Adipocyte (in vitro differentiated cells): ENCODE measurements around the gene ZNF772.

Experiments used
- DNase-seq: peaks from one replicate; pipeline ENCODE4 v3.0.0-alpha.2; 2015; ENCODE audit warnings: low read depth
- H3K27me3 ChIP-seq: replicated peaks from 2 replicates; pipeline ENCODE4 v1.7.0; 2013; ENCODE audit warnings: mild to moderate bottlenecking, low read length, moderate library complexity; ENCODE audit not compliant: control insufficient read depth, insufficient read depth
- H3K36me3 ChIP-seq: 2 replicates; pipeline ENCODE4 v1.7.0; 2013; ENCODE audit warnings: low read length, mild to moderate bottlenecking, moderate library complexity; ENCODE audit not compliant: control insufficient read depth, insufficient read depth, severe bottlenecking
- H3K4me1 ChIP-seq: 2 replicates; pipeline ENCODE4 v1.7.0; 2013; ENCODE audit warnings: mild to moderate bottlenecking, low read length, moderate library complexity; ENCODE audit not compliant: control insufficient read depth, insufficient read depth
- H3K4me3 ChIP-seq: 2 replicates; pipeline ENCODE4 v1.7.0; 2013; ENCODE audit warnings: mild to moderate bottlenecking, low read length, moderate library complexity
- H3K9ac ChIP-seq: 2 replicates; pipeline ENCODE4 v1.7.0; 2013; ENCODE audit warnings: mild to moderate bottlenecking, low read length, moderate library complexity
- H3K9me3 ChIP-seq: 2 replicates; pipeline ENCODE4 v1.7.0; 2013; ENCODE audit warnings: mild to moderate bottlenecking, low read length, moderate library complexity; ENCODE audit not compliant: control insufficient read depth

ZNF772 gene

GRCh38 chr19:57473646-57474045 lies 3.7 kb downstream of the ZNF772 start:
- peaks cover 9% of the 10 kb centered on the region for H3K4me1 ChIP-seq
- H3K9ac ChIP-seq: no peak overlapping the region
- DNase-seq: no peak
- H3K36me3 ChIP-seq: peaks cover 64% of the 10 kb centered on the region
- H3K27me3 ChIP-seq: no peaks in the 10 kb centered on the region
- H3K9me3 ChIP-seq: peaks cover 78% of the 10 kb centered on the region
- peak overlapping the region; percentile 68 for H3K4me3 ChIP-seq

- no peaks in the 10 kb centered on the region for H3K27me3 ChIP-seq
- H3K4me1 ChIP-seq: no peaks in the 10 kb centered on the region
- peaks cover 77% of the 10 kb centered on the region for H3K9me3 ChIP-seq
- H3K36me3 ChIP-seq: peaks cover 37% of the 10 kb centered on the region
- peak overlapping the region; percentile 11 for H3K4me3 ChIP-seq
- H3K9ac ChIP-seq: no peak overlapping the region
- DNase-seq: no peak
Observed at GRCh38 chr19:57466489-57466888, 10.9 kb downstream of the ZNF772 start.

- DNase-seq: no peak
- no peaks in the 10 kb centered on the region for H3K4me1 ChIP-seq
- H3K27me3 ChIP-seq: no peaks in the 10 kb centered on the region
- peaks cover 31% of the 10 kb centered on the region for H3K36me3 ChIP-seq
- no peak overlapping the region for H3K9ac ChIP-seq
- H3K4me3 ChIP-seq: peak overlapping the region; percentile 20
- H3K9me3 ChIP-seq: peaks cover 71% of the 10 kb centered on the region
Observed at GRCh38 chr19:57465680-57466381, 11.5 kb downstream of the ZNF772 start.

- no peaks in the 10 kb centered on the region for H3K27me3 ChIP-seq
- no peaks in the 10 kb centered on the region for H3K4me1 ChIP-seq
- peaks cover 14% of the 10 kb centered on the region for H3K36me3 ChIP-seq
- H3K9ac ChIP-seq: no peak overlapping the region
- DNase-seq: no peak
- H3K9me3 ChIP-seq: peaks cover 16% of the 10 kb centered on the region
- H3K4me3 ChIP-seq: no peak overlapping the region
Observed at GRCh38 chr19:57452307-57452706, 25.1 kb downstream of the ZNF772 start.

- Histone ChIP-seq H3K36me3 (peaks cover 33% of the 10 kb centered on the region), H3K4me3 (no peak overlapping the region), H3K9me3 (peaks cover 30% of the 10 kb centered on the region), H3K9ac (no peak overlapping the region), H3K4me1 (no peaks in the 10 kb centered on the region), H3K27me3 (no peaks in the 10 kb centered on the region)
- DNase-seq: no peak
Observed at GRCh38 chr19:57443121-57443696, 34.2 kb downstream of the ZNF772 start.

- no peaks in the 10 kb centered on the region for H3K4me1 ChIP-seq
- H3K27me3 ChIP-seq: no peaks in the 10 kb centered on the region
- peaks cover 30% of the 10 kb centered on the region for H3K9me3 ChIP-seq
- H3K36me3 ChIP-seq: peaks cover 35% of the 10 kb centered on the region
- H3K9ac ChIP-seq: no peak overlapping the region
- no peak for DNase-seq
- H3K4me3 ChIP-seq: no peak overlapping the region
Observed at GRCh38 chr19:57441979-57442752, 35.2 kb downstream of the ZNF772 start.

- Histone ChIP-seq H3K9ac (no peak overlapping the region), H3K36me3 (peaks cover 18% of the 10 kb centered on the region), H3K27me3 (no peaks in the 10 kb centered on the region), H3K4me3 (no peak overlapping the region), H3K9me3 (peaks cover 12% of the 10 kb centered on the region), H3K4me1 (peaks cover 16% of the 10 kb centered on the region)
- DNase-seq: no peak
Observed at GRCh38 chr19:57438925-57439324, 38.4 kb downstream of the ZNF772 start.

GRCh38 chr19:57437931-57438330 lies 39.4 kb downstream of the ZNF772 start:
- no peak overlapping the region for H3K9ac ChIP-seq
- no peak overlapping the region for H3K4me3 ChIP-seq
- peaks cover 3% of the 10 kb centered on the region for H3K9me3 ChIP-seq
- H3K36me3 ChIP-seq: peaks cover 9% of the 10 kb centered on the region
- H3K4me1 ChIP-seq: peaks cover 16% of the 10 kb centered on the region
- no peak for DNase-seq
- no peaks in the 10 kb centered on the region for H3K27me3 ChIP-seq

GRCh38 chr19:57436417-57436816 lies 40.9 kb downstream of the ZNF772 start:
- Histone ChIP-seq H3K9me3 (no peaks in the 10 kb centered on the region), H3K4me3 (peak overlapping the region; percentile 95), H3K4me1 (peaks cover 16% of the 10 kb centered on the region), H3K9ac (no peak overlapping the region), H3K36me3 (peaks cover 6% of the 10 kb centered on the region), H3K27me3 (no peaks in the 10 kb centered on the region)
- no peak for DNase-seq

GRCh38 chr19:57435062-57435978 lies 42.0 kb downstream of the ZNF772 start, which contains the start of gene ZNF749:
Gene ZNF749, plus strand, starts transcription at chr19:57435325. Its CDS starts 254 bp downstream, at chr19:57435579.
- H3K36me3 ChIP-seq: peaks cover 6% of the 10 kb centered on the region
- peaks cover 16% of the 10 kb centered on the region for H3K4me1 ChIP-seq
- DNase-seq: peak; percentile 99

More at GRCh38 chr19:57435062-57435978, 42.0 kb downstream of the ZNF772 start, which contains the start of gene ZNF749:
- no peaks in the 10 kb centered on the region for H3K9me3 ChIP-seq
- H3K4me3 ChIP-seq: peak within 1 kb of the TSS; percentile 95
- no peaks in the 10 kb centered on the region for H3K27me3 ChIP-seq
- H3K9ac ChIP-seq: peak within 1 kb of the TSS; percentile 88
